GM18907 (cell line): ENCODE results near the gene KRT13.
"Not testable (repeated sequence)": the region's sequence is repeated elsewhere in the genome, so short reads cannot be mapped to it uniquely, and the experiment has no call there.

Experiments used
- ATAC-seq: cut with Tn5 transposase; IDR thresholded peaks from one replicate; pipeline ENCODE4 v1.9.1; 2021; ENCODE audit warnings: mild to moderate bottlenecking, moderate library complexity; ENCODE audit not compliant: unreplicated experiment

The KRT13 gene

GRCh38 chr17:41505007-41505808, at the start of gene KRT13:
KRT13 (minus strand) TSS chr17:41505612; CDS start chr17:41505550, 62 bp downstream.
- no peak for ATAC-seq

GRCh38 chr17:41553987-41554680, 48.7 kb upstream of the KRT13 start:
- ATAC-seq = no peak

GRCh38 chr17:41553176-41553575, 47.8 kb upstream of the KRT13 start:
- ATAC-seq = no peak

GRCh38 chr17:41552455-41552854, 47.0 kb upstream of the KRT13 start:
- no peak for ATAC-seq

GRCh38 chr17:41551365-41551764, 46.0 kb upstream of the KRT13 start:
- ATAC-seq = no peak

- no peak for ATAC-seq
Measured at GRCh38 chr17:41549596-41550039, 44.2 kb upstream of the KRT13 start.

- peak; percentile 69 for ATAC-seq
Measured at GRCh38 chr17:41548844-41549595, 43.6 kb upstream of the KRT13 start.

- no peak for ATAC-seq
Measured at GRCh38 chr17:41547921-41548843, 42.8 kb upstream of the KRT13 start.

GRCh38 chr17:41547378-41547841, 42.0 kb upstream of the KRT13 start:
- no peak for ATAC-seq

- ATAC-seq = no peak
Measured at GRCh38 chr17:41546819-41547218, 41.4 kb upstream of the KRT13 start.

- ATAC-seq = no peak
Measured at GRCh38 chr17:41545829-41546410, 40.5 kb upstream of the KRT13 start.

- ATAC-seq = no peak
Measured at GRCh38 chr17:41544935-41545334, 39.5 kb upstream of the KRT13 start.

- ATAC-seq = no peak
Measured at GRCh38 chr17:41544491-41544892, 39.1 kb upstream of the KRT13 start.

- ATAC-seq = not testable (repeated sequence)
Measured at GRCh38 chr17:41542786-41543185, 37.4 kb upstream of the KRT13 start.

GRCh38 chr17:41542357-41542756, 36.9 kb upstream of the KRT13 start:
- ATAC-seq = no peak

GRCh38 chr17:41540921-41541625, 35.7 kb upstream of the KRT13 start:
- no peak for ATAC-seq

- no peak for ATAC-seq
Measured at GRCh38 chr17:41539979-41540701, 34.7 kb upstream of the KRT13 start.

- ATAC-seq = no peak
Measured at GRCh38 chr17:41539071-41539492, 33.7 kb upstream of the KRT13 start.

GRCh38 chr17:41538565-41538991, 33.2 kb upstream of the KRT13 start:
- no peak for ATAC-seq
